GM12875 (cell line): Measurements from ENCODE around the gene COX17.
A peak's percentile ranks its signal among the peaks of the same experiment; 100 is the strongest.

ENCODE experiments used
- H3K4me3 ChIP-seq: one replicate; pipeline ENCODE4 v1.5.1; 2011; ENCODE audit warnings: low read depth, low read length, control low read depth
- TF ChIP-seq, protein P1 (sequence below): IDR thresholded peaks from 2 replicates; pipeline ENCODE4 v1.5.1; 2011; ENCODE audit warnings: low read depth, mild to moderate bottlenecking, control low read depth, inconsistent platforms, low read length, moderate library complexity, borderline replicate concordance; ENCODE audit not compliant: insufficient read depth

COX17 gene

GRCh38 chr3:119703820-119704531 lies 26.8 kb upstream of the COX17 start:
- TF ChIP-seq, protein P1, sequence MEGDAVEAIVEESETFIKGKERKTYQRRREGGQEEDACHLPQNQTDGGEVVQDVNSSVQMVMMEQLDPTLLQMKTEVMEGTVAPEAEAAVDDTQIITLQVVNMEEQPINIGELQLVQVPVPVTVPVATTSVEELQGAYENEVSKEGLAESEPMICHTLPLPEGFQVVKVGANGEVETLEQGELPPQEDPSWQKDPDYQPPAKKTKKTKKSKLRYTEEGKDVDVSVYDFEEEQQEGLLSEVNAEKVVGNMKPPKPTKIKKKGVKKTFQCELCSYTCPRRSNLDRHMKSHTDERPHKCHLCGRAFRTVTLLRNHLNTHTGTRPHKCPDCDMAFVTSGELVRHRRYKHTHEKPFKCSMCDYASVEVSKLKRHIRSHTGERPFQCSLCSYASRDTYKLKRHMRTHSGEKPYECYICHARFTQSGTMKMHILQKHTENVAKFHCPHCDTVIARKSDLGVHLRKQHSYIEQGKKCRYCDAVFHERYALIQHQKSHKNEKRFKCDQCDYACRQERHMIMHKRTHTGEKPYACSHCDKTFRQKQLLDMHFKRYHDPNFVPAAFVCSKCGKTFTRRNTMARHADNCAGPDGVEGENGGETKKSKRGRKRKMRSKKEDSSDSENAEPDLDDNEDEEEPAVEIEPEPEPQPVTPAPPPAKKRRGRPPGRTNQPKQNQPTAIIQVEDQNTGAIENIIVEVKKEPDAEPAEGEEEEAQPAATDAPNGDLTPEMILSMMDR, result no peak
- no peak overlapping the region for H3K4me3 ChIP-seq

- peak within 1 kb of the TSS; percentile 48 for H3K4me3 ChIP-seq
- TF ChIP-seq, protein P1, result no peak
Observed at GRCh38 chr3:119702530-119703527, 25.6 kb upstream of the COX17 start, which contains the start of gene CFAP91. CFAP91 (plus strand) TSS chr3:119703022; CDS start chr3:119703099, 77 bp downstream.

GRCh38 chr3:119700920-119701734 lies 23.9 kb upstream of the COX17 start:
- H3K4me3 ChIP-seq, result no peak overlapping the region
- TF ChIP-seq, protein P1, result no peak

DNA sequence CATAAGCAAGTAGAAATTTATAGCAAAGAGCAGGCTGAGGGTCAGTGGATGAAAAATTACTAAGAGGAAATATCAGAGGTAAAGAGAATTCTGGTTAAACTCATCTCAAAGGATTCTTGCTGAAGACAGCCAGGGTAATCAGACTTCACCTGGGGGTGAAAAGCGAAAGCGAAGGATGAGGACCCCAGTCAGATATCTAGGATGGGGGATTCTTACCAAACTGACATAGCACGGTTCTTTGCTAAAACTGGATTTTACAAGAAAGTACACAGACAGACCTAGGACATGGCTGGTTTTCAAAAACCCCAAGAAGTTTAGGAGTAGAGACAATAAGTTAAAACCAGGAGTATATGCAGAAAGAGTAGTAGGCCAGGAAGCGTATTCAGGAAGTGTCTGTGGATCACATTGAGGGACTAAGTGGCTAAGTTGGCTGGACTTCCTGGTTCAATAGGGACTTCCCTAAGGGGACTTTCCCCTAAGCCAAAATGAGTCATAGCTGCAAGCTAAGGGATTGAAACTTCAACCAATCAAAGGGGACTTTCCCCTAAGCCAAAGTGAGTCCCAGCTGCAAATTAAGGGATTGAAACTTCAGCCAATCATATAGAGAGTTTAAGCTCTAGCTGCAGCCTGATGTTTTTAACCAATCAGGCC lies 23.2 kb upstream of the COX17 start:
- no peak overlapping the region for H3K4me3 ChIP-seq
- TF ChIP-seq, protein P1, result no peak

DNA sequence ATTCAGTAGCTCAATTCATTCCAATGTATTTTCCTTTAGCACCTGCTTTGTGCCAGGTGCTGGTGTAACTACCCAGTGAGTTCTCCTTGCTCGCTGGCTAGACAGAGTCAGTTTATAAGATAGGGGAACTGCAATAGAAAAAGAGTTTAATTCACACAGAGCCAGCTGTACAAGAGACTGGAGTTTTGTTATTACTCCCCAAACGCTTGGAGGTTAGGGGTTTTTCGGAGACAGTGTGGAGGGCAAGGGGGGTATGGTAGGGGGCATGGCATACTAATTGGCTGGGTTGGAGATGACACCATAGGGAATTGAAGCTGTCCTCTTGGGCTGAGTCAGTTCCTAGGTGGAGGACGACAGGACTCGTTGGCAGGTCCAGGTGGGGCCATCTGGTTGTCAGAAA lies 20.2 kb upstream of the COX17 start:
- no peak overlapping the region for H3K4me3 ChIP-seq
- TF ChIP-seq, protein P1, result no peak

- TF ChIP-seq, protein P1, result no peak
- no peak overlapping the region for H3K4me3 ChIP-seq
Observed at GRCh38 chr3:119695480-119695879, 18.3 kb upstream of the COX17 start.
